GM12872 (cell line): ENCODE measurements around the gene LRRC14B.

Source experiments
- CTCF ChIP-seq: IDR thresholded peaks from 3 replicates; pipeline ENCODE4 v1.5.1; 2011; ENCODE audit warnings: low read depth, mild to moderate bottlenecking, low read length, moderate library complexity; ENCODE audit not compliant: insufficient read depth

Gene LRRC14B

DNA sequence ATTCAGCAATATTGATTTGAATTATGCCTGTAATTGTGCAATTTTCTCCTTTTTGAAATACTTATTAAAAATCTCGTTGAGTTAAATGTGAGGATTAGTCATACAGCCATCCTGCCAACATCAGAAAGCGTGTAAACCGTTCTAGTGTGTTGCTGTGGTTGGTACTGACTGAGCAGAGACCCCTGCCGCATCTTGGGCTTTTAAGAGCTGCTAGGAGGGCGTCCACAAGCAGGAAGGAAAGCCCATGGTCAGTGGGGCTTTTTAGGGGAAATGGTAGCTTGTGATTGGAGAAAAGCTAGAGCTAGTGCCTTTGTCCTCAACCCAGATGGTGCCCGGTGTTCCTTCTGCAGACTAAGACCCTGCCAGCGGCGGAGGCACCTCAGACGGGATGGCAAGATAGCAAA is 28.2 kb downstream of the LRRC14B start:
- no peak for TF ChIP-seq CTCF

- TF ChIP-seq CTCF: no peak
Observed at GRCh38 chr5:219991-220390, 28.7 kb downstream of the LRRC14B start.

DNA sequence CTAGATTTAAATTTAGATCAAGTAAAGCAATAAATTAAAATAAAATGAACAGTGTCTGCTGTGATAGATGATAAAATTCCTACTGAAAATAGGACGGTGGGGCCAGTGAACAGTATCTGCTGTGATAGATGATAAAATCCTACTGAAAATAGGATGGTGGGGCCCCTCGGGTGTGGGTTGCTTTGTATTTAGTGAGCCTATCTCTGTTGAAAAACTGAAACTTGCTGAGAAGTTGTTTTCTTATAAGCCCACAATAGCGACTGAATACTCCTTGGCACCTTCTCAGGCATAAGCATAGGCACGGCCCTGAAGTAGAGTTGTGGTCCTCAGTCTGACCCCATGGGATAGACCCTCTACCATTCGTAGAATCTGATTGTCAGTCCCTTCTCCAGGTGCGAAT is 32.5 kb downstream of the LRRC14B start:
- no peak for TF ChIP-seq CTCF

- no peak for TF ChIP-seq CTCF
Observed at GRCh38 chr5:225334-225733, 34.0 kb downstream of the LRRC14B start.

DNA sequence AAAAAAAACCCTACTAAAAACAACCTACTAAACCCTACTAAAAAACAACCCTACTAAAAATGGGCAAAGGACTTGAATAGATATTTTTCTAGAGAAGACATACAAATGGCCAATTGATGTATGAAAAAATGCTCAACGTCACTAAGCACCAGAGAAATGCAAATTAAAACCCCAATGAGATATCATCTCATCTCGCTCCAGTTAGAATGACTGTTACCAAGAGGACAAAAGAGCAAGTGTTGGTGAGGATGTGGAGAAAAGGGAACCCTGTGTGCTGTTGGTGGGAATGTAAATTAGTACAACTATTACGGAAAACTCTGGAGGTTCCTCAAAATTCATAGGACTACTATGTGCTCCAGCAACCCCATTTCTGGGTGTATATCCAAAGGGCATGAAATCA is 37.6 kb downstream of the LRRC14B start:
- TF ChIP-seq CTCF: no peak

DNA sequence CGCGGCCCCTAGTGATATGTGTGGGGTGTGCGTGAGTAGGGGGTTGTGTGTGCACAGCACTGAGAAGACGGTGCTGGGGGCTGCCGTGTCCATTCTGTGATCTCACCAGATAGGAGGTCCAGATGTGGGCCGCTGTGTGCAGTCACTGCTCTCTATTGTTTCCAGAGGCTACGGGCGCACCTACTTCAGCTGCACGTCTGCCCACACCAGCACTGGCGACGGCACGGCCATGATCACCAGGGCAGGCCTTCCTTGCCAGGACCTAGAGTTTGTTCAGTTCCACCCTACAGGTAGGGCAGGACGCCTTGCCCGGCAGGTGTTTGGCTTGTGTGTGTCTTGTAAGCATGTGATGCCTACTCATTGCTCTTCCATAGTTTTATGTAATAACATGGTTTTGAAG is 39.4 kb downstream of the LRRC14B start:
- no peak for TF ChIP-seq CTCF

- TF ChIP-seq CTCF: no peak
Observed at GRCh38 chr5:231661-232060, 40.4 kb downstream of the LRRC14B start.

- no peak for TF ChIP-seq CTCF
Observed at GRCh38 chr5:234450-234849, 43.2 kb downstream of the LRRC14B start.
